GM12891 (cell line): ENCODE measurements around the gene PPM1F.

ENCODE experiments used
- PAX5 ChIP-seq: IDR thresholded peaks from 2 replicates; pipeline ENCODE4 v1.6.1; 2011; ENCODE audit warnings: low read length, moderate library complexity, mild to moderate bottlenecking; ENCODE audit not compliant: insufficient read depth, severe bottlenecking
- POLR2A ChIP-seq: IDR thresholded peaks from 2 replicates; pipeline ENCODE4 v1.6.1; 2011; ENCODE audit warnings: low read depth, low read length, control low read depth
- POLR2AphosphoS5 ChIP-seq: IDR thresholded peaks from 2 replicates; pipeline ENCODE4 v1.6.1; 2011; ENCODE audit warnings: low read depth, low read length, control low read depth
- SPI1 ChIP-seq: IDR thresholded peaks from 2 replicates; pipeline ENCODE4 v1.6.1; 2011; ENCODE audit warnings: low read depth, low read length, control low read depth
- TAF1 ChIP-seq: IDR thresholded peaks from 2 replicates; pipeline ENCODE4 v1.6.1; 2011; ENCODE audit warnings: low read depth, low read length, control low read depth

DNA sequence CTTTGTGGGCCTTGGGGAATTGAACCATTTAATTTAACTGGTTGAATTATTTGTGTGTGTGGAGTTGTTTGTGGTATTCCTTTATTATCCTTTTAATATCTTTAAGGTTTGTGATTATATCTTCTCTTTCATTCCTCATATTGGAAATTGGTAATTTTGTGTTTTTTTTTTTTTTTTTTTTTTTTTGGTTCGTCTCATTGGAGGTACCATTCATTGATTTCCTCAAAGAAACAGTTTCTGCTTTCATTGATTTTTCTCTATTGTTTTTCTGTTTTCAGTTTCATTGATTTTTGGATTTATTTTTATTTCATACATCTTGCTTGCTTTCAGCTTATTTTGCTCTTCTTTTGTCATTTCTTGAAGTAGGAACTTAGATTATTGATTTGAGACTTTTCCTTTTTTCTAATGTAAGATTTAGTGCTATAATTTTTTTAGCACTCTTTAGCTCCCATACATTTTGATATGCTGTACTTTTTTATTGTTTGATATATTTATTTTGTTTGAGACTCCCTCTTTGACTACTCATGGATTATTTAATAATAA lies 54.2 kb downstream of the PPM1F start:
- TF ChIP-seq POLR2A (no peak), POLR2AphosphoS5 (no peak), TAF1 (no peak), SPI1 (no peak), PAX5 (no peak)
